HEK293T (cell line): ENCODE results near the gene MTA1.

Experiments used
- ARNT ChIP-seq: fragments of 450-650 bp; IDR thresholded peaks from 2 replicates; pipeline ENCODE4 v1.6.1; 2017; ENCODE audit warnings: mild to moderate bottlenecking
- BHLHE40 ChIP-seq: fragments of 450-650 bp; IDR thresholded peaks from 2 replicates; pipeline ENCODE4 v1.6.1; 2016; ENCODE audit warnings: mild to moderate bottlenecking, moderate library complexity, borderline replicate concordance
- CTBP1 ChIP-seq: fragments of 450-650 bp; IDR thresholded peaks from 2 replicates; pipeline ENCODE4 v1.6.1; 2016; ENCODE audit warnings: borderline replicate concordance
- ELF4 ChIP-seq: fragments of 450-650 bp; IDR thresholded peaks from 2 replicates; pipeline ENCODE4 v1.6.1; 2017; ENCODE audit warnings: antibody characterized with exemption
- FOXA1 ChIP-seq: fragments of 450-650 bp; IDR thresholded peaks from 2 replicates; pipeline ENCODE4 v1.6.1; 2016; ENCODE audit warnings: mild to moderate bottlenecking
- FOXK2 ChIP-seq: fragments of 450-650 bp; IDR thresholded peaks from 2 replicates; pipeline ENCODE4 v1.6.1; 2016; ENCODE audit warnings: mild to moderate bottlenecking
- HDGF ChIP-seq: fragments of 450-650 bp; IDR thresholded peaks from 2 replicates; pipeline ENCODE4 v1.6.1; 2017; ENCODE audit warnings: antibody characterized with exemption, borderline replicate concordance
- NFRKB ChIP-seq: fragments of 450-650 bp; IDR thresholded peaks from 2 replicates; pipeline ENCODE4 v1.6.1; 2016; ENCODE audit warnings: mild to moderate bottlenecking, moderate library complexity
- SP1 ChIP-seq: fragments of 450-650 bp; IDR thresholded peaks from 2 replicates; pipeline ENCODE4 v1.6.1; 2017
- SUZ12 ChIP-seq: fragments of 450-650 bp; IDR thresholded peaks from 2 replicates; pipeline ENCODE4 v1.6.1; 2016; ENCODE audit warnings: mild to moderate bottlenecking
- TARDBP ChIP-seq: fragments of 450-650 bp; IDR thresholded peaks from 2 replicates; pipeline ENCODE4 v1.6.1; 2016
- ZNF384 ChIP-seq: fragments of 450-650 bp; IDR thresholded peaks from 2 replicates; pipeline ENCODE4 v1.6.1; 2016

DNA sequence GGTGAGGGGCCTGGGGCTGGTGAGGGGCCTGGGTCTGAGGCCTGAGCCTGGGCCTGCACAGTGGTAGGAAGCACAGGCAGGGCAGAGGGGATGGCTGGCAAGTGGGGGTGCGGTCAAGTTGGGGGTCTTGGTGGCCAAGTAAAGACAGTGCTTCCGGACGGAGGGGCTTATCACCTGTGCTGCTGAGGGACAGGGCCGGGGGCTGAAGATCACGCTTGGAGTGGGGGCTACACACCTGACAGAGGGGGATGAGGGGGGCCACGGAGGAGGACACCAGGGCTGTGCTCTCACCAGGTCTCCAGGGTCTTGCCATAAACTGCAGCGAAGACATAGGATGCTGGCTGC is 83.6 kb downstream of the MTA1 start:
- TF ChIP-seq NFRKB (no peak), SP1 (no peak), SUZ12 (no peak), FOXK2 (no peak), ELF4 (no peak), HDGF (no peak), FOXA1 (no peak), TARDBP (no peak), BHLHE40 (no peak), CTBP1 (no peak), ARNT (no peak), ZNF384 (no peak)
